HG03342 (cell line): Measurements from ENCODE around the gene CDK19.
"Not testable (repeated sequence)": the region's sequence is repeated elsewhere in the genome, so short reads cannot be mapped to it uniquely, and the experiment has no call there.

Experiments
- ATAC-seq: cut with Tn5 transposase; IDR thresholded peaks from one replicate; pipeline ENCODE4 v1.9.1; 2021; ENCODE audit warnings: mild to moderate bottlenecking, moderate library complexity; ENCODE audit not compliant: unreplicated experiment

Gene CDK19

GRCh38 chr6:110593637-110594036 lies 221.6 kb downstream of the CDK19 start:
- no peak for ATAC-seq

DNA sequence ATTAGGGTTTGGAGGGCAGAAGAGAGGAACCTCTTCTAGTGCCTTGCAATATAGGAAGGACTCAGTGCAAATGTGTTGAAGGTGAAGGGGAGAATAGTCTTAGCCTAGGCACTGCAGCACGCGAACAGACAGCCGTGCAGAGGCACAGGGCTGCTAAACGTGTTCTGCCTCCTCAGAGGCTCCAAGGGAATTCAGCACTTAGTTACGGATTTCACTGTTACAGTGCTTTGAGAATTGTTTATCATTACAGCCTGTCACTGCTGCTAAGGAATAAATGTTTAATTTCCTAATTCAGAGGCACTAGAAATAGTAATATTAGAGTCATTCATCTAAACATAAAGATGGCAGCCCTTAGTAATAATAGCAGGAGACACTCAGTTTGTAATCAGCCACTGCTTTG lies 222.5 kb downstream of the CDK19 start:
- ATAC-seq = no peak

GRCh38 chr6:110590821-110591351 lies 224.4 kb downstream of the CDK19 start:
- ATAC-seq = no peak

DNA sequence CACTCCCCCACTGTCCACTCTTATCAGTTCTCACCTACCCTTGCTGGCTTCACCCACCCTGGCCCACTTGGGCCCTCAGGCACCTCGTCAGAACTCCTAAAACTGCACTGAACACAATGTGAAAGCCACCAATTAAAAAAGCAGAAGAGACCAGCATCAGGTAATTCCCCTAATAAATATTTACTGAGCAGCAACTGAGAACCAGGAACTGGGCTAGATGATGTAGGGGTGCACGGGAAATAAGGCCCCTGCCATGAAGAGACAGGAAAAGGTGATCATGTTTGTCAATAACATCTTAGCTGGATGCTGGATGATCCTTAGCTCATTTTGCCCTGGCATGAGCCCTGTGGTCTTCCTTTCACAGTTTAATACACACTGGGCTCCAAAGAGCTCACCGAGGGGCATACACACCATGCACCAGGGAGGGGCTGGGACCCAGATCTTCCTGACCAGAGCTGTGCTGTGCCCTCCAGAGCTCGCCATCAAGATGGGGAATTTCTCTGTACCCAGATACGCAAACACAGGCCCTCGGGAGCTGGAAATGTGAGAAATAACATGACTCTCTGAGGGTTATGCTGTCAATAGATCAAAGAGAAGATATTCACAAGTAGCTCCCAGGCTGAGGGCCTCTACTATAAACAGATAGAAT lies 225.3 kb downstream of the CDK19 start:
- peak; percentile 94 for ATAC-seq

DNA sequence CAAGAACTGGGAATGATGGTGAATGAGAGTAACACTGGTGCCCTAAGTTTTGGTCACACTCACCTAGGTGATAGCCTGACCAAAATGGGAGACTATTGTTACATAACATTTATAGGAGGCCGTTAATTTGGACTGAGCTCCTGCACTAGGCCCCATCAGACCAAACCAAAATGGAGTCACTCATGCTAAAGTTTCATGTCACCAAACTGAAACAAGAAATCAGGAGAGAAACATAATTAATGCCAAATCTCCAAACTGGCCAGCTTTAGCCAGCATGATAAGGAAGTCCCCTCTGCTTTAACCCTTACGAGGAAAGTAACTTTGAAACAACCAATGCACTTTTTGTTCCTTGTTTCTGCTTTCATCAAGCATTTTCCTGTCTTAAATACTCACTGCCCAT lies 227.9 kb downstream of the CDK19 start:
- ATAC-seq = no peak

GRCh38 chr6:110581679-110582078 lies 233.6 kb downstream of the CDK19 start:
- no peak for ATAC-seq

DNA sequence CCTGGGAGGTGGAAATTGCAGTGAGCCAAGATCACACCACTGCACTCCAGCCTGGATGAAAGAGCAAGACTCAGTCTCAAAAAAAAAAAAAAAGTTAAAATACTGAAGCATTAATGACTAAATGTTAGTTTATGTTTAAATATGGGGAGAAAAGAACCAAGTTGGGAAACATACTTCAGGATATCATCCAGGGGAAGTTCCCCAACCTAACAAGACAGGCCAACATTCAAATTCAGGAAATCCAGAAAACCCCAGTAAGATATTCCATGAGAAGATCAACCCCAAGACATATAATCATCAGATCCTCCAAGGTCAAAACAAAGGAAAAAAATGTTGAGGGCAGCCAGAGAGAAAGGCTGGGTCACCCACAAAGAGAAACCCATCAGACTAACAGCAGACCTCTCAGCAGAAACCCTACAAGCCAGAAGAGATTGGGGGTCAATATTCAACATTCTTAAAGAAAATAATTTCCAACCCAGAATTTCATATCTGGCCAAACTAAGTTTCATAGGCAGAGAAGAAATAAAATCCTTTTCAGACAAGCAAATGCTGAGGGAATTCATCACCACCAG lies 237.6 kb downstream of the CDK19 start:
- not testable (repeated sequence) for ATAC-seq

GRCh38 chr6:110575925-110576463 lies 239.3 kb downstream of the CDK19 start:
- ATAC-seq = no peak

GRCh38 chr6:110574817-110575216 lies 240.5 kb downstream of the CDK19 start:
- ATAC-seq = no peak

GRCh38 chr6:110573537-110573936 lies 241.7 kb downstream of the CDK19 start:
- ATAC-seq = no peak

DNA sequence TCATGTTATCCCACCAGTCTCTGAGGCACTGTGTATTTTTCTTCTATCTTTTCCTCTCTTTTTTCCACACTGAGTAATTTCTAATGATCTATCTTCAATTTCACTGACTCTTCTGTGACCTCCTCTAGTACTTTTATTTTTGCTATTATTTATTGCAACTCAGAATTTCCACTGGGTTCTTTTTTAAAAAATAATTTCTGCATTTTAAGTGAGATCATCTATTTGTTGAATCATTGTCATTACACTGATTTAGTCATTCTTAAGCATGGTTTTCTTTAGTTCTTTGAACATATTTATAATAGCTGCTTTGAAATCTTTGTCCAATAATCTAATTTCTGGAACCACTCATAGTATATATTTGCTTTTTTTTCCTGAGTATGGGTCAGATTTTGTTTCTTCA lies 242.1 kb downstream of the CDK19 start:
- ATAC-seq = no peak

GRCh38 chr6:110567957-110568696 lies 247.1 kb downstream of the CDK19 start:
- no peak for ATAC-seq

GRCh38 chr6:110566346-110567125 lies 248.7 kb downstream of the CDK19 start:
- ATAC-seq = no peak

DNA sequence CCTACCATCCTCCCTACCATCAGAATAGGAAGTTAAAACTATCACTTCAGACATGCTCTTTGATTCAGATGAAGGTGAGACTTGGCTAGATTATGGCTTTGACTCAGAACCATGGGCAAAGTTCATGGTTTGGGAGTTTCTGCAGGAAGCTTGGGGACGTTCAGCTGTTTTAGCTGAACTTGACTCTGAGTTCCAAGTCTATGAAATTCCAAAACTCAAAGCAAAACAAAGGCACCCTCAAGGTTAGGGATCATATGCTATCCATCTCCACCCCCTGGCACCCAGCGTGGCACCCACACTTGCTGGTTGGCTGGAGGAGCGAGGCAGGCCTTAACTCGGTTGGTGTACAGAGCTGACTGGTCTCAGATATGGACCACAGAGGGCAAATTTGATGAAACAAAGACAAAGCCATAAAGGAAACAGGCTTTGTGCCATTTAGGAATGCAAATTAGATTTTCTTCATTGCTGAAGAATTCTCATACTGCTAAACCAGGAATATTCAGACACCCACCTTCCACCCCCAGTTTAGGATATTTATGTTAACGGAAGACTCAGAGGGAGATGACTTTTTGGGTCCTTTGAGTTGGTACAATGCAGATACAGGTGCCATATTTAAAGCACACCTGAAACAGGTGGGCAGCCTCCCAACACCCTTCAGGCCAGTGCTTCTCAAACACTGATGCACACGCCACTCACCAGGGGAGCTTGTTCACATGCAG lies 250.4 kb downstream of the CDK19 start:
- ATAC-seq = no peak

DNA sequence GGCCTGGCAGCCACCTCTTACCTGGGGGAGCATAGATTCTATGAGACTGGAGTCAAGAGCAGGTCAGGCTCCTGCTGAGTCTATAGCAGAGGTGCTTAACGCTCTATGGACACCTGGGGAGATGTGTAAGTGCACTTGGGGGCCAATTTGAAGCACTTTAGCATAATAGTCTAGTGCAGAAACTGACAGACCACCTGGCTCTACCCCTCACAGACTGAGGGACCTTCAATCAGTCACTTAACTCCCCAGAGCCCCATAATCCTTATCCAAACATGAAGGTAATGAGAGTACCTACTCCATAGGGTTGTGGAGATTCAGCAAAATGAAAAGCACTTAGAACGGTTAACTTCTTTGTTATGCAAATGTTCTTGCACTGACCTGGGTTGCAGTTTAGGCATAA lies 251.6 kb downstream of the CDK19 start:
- no peak for ATAC-seq

DNA sequence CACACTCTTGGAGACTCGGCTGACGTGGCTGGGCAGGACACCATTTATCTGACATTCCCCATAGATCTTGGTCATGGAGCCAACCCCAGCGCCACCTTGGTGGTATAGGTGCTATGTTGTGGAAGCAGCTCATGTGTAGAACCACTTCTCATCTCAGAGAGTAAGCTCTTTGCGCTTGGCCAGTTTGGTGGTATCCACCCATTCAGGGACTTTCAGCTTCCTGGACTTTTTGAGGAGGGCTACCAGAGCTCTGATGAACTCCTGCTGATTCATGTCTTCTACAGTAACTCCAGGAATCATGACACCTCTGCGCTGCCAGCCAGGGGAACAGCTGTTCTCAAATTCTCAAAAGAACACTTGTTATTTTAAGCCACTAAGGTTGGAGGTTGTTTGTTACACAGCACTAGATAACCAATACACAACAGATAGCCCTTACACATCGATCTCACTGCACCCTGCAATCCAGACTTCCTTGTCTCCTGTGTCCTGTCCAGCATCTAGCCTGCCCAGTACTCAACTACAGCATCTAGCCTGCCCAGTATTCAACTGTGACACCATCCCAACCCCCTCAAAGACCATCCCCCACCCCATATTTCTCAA lies 252.9 kb downstream of the CDK19 start:
- no peak for ATAC-seq

- no peak for ATAC-seq
Observed at GRCh38 chr6:110561696-110562095, 253.6 kb downstream of the CDK19 start.

GRCh38 chr6:110561008-110561396 lies 254.3 kb downstream of the CDK19 start:
- no peak for ATAC-seq

GRCh38 chr6:110560239-110561007 lies 254.8 kb downstream of the CDK19 start:
- no peak for ATAC-seq
